A549 (cell line): ENCODE results near the gene FADS6. TPM values are rescaled to one million over a fixed set of nuclear protein-coding genes. Genes with fewer than 3 reads are reported as not detected.

Experiments used
- ATAC-seq, 2 experiments: fragments of 200-7000 bp in 1 of 2; fragments of >200 bp in 1 of 2; cut with Nextera tagmentation in 1 of 2; cut with Tn5 transposase in 1 of 2; 3 replicates each; pipeline versions ENCODE4 v1.8.0 to v1.9.1; 2018 to 2020; ENCODE audit warnings: mild to moderate bottlenecking in 1 of 2, moderate library complexity in 1 of 2
- CTCF ChIA-PET: fragments of 300-600 bp; sonication (Branson Sonifier 250); formaldehyde crosslinking; extraction: SDS; loops from one replicate; lab custom pipeline; 2021; ENCODE audit warnings: antibody characterized with exemption, inconsistent platforms; lab: Yijun Ruan, JAX
- POLR2A ChIA-PET: fragments of 350-600 bp; formaldehyde crosslinking; extraction: SDS; loops from one replicate; lab custom pipeline; 2021; ENCODE audit warnings: antibody characterized with exemption, inconsistent platforms; lab: Yijun Ruan, JAX
- DNase-seq, 2 experiments: peaks; one replicate each; pipeline versions ENCODE4 v3.0.0 to v3.0.0-alpha.2; 2011 to 2016; ENCODE audit warnings: low read depth in 1 of 2, low spot score in 1 of 2
- FAIRE-seq: peaks from 2 replicates; lab custom pipeline; 2011; peaks lifted over from hg19 to GRCh38; lab: Jason Lieb, UNC
- H3K27ac ChIP-seq, 2 experiments: fragments of >200 bp; sonication (Bioruptor Twin); formaldehyde crosslinking; 3 replicates each; pipeline ENCODE4 v1.5.1; 2016 to 2017
- H3K4me1 ChIP-seq: fragments of >200 bp; sonication (Bioruptor Twin); formaldehyde crosslinking; 3 replicates; pipeline ENCODE4 v1.6.1; 2016
- H3K4me2 ChIP-seq: fragments of >200 bp; sonication (Bioruptor Twin); formaldehyde crosslinking; 3 replicates; pipeline ENCODE4 v1.6.1; 2016
- H3K4me3 ChIP-seq: fragments of >200 bp; sonication (Bioruptor Twin); formaldehyde crosslinking; 3 replicates; pipeline ENCODE4 v1.5.1; 2016
- H3K9me3 ChIP-seq: fragments of >200 bp; sonication (Bioruptor Twin); formaldehyde crosslinking; 3 replicates; pipeline ENCODE4 v1.6.1; 2016
- ATOH8 ChIP-seq: fragments of 250-450 bp; sonication (Bioruptor Pico); IDR thresholded peaks from 2 replicates; pipeline ENCODE4 v1.5.0; 2020; ENCODE audit warnings: low read depth, mild to moderate bottlenecking, moderate library complexity
- CBX2 ChIP-seq: fragments of 200-600 bp; sonication (generic); IDR thresholded peaks from 2 replicates; pipeline ENCODE4 v1.6.1; 2016; ENCODE audit warnings: low read depth, mild to moderate bottlenecking, borderline replicate concordance
- CBX8 ChIP-seq: fragments of 200-600 bp; sonication (generic); IDR thresholded peaks from 2 replicates; pipeline ENCODE4 v1.6.1; 2016
- CEBPB ChIP-seq, 2 experiments: fragments of >200 bp in 1 of 2; sonication (Bioruptor Twin) in 1 of 2; formaldehyde crosslinking in 1 of 2; IDR thresholded peaks; 2 replicates each; pipeline ENCODE4 v1.6.1; 2012 to 2016
- CHD2 ChIP-seq: fragments of 150-350 bp; IDR thresholded peaks from 2 replicates; pipeline ENCODE4 v1.6.1; 2014; ENCODE audit warnings: low read length; ENCODE audit not compliant: partially characterized antibody
- CTCF ChIP-seq: fragments of >200 bp; sonication (Bioruptor Twin); formaldehyde crosslinking; IDR thresholded peaks from 3 replicates; pipeline ENCODE4 v1.5.1; 2016
- FOSB ChIP-seq: fragments of 250-450 bp; sonication (Bioruptor Pico); IDR thresholded peaks from 2 replicates; pipeline ENCODE4 v1.5.0; 2020; ENCODE audit warnings: mild to moderate bottlenecking, moderate library complexity
- GATA3 ChIP-seq: IDR thresholded peaks from 2 replicates; pipeline ENCODE4 v1.6.1; 2012; ENCODE audit warnings: borderline replicate concordance
- HDAC2 ChIP-seq: fragments of 200-600 bp; sonication (generic); IDR thresholded peaks from 2 replicates; pipeline ENCODE4 v1.6.1; 2016
- HOXA7 ChIP-seq: fragments of 250-450 bp; sonication (Bioruptor Pico); IDR thresholded peaks from 2 replicates; pipeline ENCODE4 v1.5.0; 2020; ENCODE audit warnings: mild to moderate bottlenecking, moderate library complexity
- HOXB5 ChIP-seq: fragments of 250-450 bp; sonication (Bioruptor Pico); IDR thresholded peaks from 2 replicates; pipeline ENCODE4 v1.5.0; 2020; ENCODE audit warnings: mild to moderate bottlenecking, moderate library complexity
- JUN ChIP-seq, 2 experiments: fragments of >200 bp; sonication (Bioruptor Twin); formaldehyde crosslinking; IDR thresholded peaks; 2 replicates in 1 of 2; 3 replicates in 1 of 2; pipeline ENCODE4 v1.6.1; 2016 to 2017
- JUNB ChIP-seq: fragments of >200 bp; sonication (Bioruptor Twin); formaldehyde crosslinking; IDR thresholded peaks from 2 replicates; pipeline ENCODE4 v1.6.1; 2016
- KDM1A ChIP-seq: fragments of 200-600 bp; sonication (generic); IDR thresholded peaks from 2 replicates; pipeline ENCODE4 v1.6.1; 2016; ENCODE audit warnings: low read depth, mild to moderate bottlenecking
- KDM5A ChIP-seq: fragments of 200-600 bp; sonication (generic); IDR thresholded peaks from 2 replicates; pipeline ENCODE4 v1.6.1; 2016; ENCODE audit warnings: antibody characterized with exemption, mild to moderate bottlenecking
- MAFK ChIP-seq: fragments of 450-650 bp; IDR thresholded peaks from 2 replicates; pipeline ENCODE4 v1.6.1; 2014; ENCODE audit not compliant: partially characterized antibody
- NFE2L2 ChIP-seq: fragments of 150-350 bp; conservative IDR thresholded peaks from 2 replicates; pipeline ENCODE4 v1.6.1; 2014; ENCODE audit warnings: low read length
- PBX3 ChIP-seq: IDR thresholded peaks from 2 replicates; pipeline ENCODE4 v1.6.1; 2012
- POLR2A ChIP-seq: IDR thresholded peaks from 2 replicates; pipeline ENCODE4 v1.6.1; 2012; ENCODE audit warnings: mild to moderate bottlenecking, low read length
- POLR2AphosphoS2 ChIP-seq: conservative IDR thresholded peaks from 2 replicates; pipeline ENCODE4 v1.6.1; 2012; ENCODE audit warnings: low read length, improper control_type of control experiment, inconsistent platforms
- RAD21 ChIP-seq, 2 experiments: fragments of >200 bp in 1 of 2; sonication (Bioruptor Twin) in 1 of 2; formaldehyde crosslinking in 1 of 2; IDR thresholded peaks in 1 of 2; conservative IDR thresholded peaks in 1 of 2; 2 replicates in 1 of 2; 3 replicates in 1 of 2; pipeline ENCODE4 v1.6.1; 2012 to 2018; ENCODE audit warnings: inconsistent platforms in 1 of 2
- RARB ChIP-seq: fragments of 250-450 bp; sonication (Bioruptor Pico); IDR thresholded peaks from 2 replicates; pipeline ENCODE4 v1.8.0; 2021; ENCODE audit warnings: mild to moderate bottlenecking, moderate library complexity
- RNF2 ChIP-seq: fragments of 200-600 bp; sonication (generic); IDR thresholded peaks from 2 replicates; pipeline ENCODE4 v1.6.1; 2016; ENCODE audit warnings: low read depth, mild to moderate bottlenecking, antibody characterized with exemption, moderate library complexity, borderline replicate concordance
- SMC3 ChIP-seq: fragments of >200 bp; sonication (Bioruptor Twin); formaldehyde crosslinking; IDR thresholded peaks from 3 replicates; pipeline ENCODE4 v1.6.1; 2018; ENCODE audit warnings: inconsistent platforms
- TFCP2L1 ChIP-seq: fragments of 250-450 bp; sonication (Bioruptor Pico); IDR thresholded peaks from 2 replicates; pipeline ENCODE4 v1.5.0; 2021; ENCODE audit warnings: mild to moderate bottlenecking
- TP53 ChIP-seq: fragments of 250-450 bp; sonication (Bioruptor Pico); IDR thresholded peaks from 2 replicates; pipeline ENCODE4 v1.5.0; 2021; ENCODE audit warnings: mild to moderate bottlenecking, moderate library complexity
- ZFP36 ChIP-seq: fragments of 450-650 bp; IDR thresholded peaks from 2 replicates; pipeline ENCODE4 v1.6.1; 2014; ENCODE audit warnings: borderline replicate concordance; ENCODE audit not compliant: partially characterized antibody
- WGBS: methylation state at CpG from one replicate; pipeline ENCODE4 v1.1.6; 2017; ENCODE audit errors: missing lambda C conversion rate; 5-methylcytosine and 5-hydroxymethylcytosine counted together
- polyA plus RNA-seq, 4 experiments: library from polyadenylated mRNA; depleted of rRNA in 3 of 4; stranded (reverse); fragments of >200 nt; fragmentation: RNase III in 1 of 4; extraction: RNeasy Plus Mini Kit Qiagen cat#74134 plus additional on column Dnase treatment in 1 of 4; gene quantifications; 2 replicates in 3 of 4; 3 replicates in 1 of 4; pipeline ENCODE4 v1.2.3, GENCODE V29; 2011 to 2017
- TF ChIP-seq, protein P1 (sequence below): fragments of >200 bp; sonication (Bioruptor Twin); formaldehyde crosslinking; IDR thresholded peaks from 3 replicates; pipeline ENCODE4 v1.6.1; 2016
- TF ChIP-seq, protein P2 (sequence below): fragments of 250-450 bp; sonication (Bioruptor Pico); IDR thresholded peaks from 2 replicates; pipeline ENCODE4 v1.5.0; 2021; ENCODE audit warnings: mild to moderate bottlenecking, moderate library complexity, borderline replicate concordance
- TF ChIP-seq, protein P3 (sequence below): fragments of >200 bp; sonication (Bioruptor Twin); formaldehyde crosslinking; IDR thresholded peaks from 2 replicates; pipeline ENCODE4 v1.6.1; 2016

FADS6 gene
- polyA plus RNA-seq, 2 of the 4 experiments (the other 2 are of a cell fraction): 0.04 TPM; not detected in 1

GRCh38 chr17:74921026-74921681, 27.7 kb upstream of the FADS6 start:
- H3K4me1 ChIP-seq: peaks cover 19% of the 10 kb centered on the region; the same call in 2 of the 3 replicates
- ChIA-PET POLR2A (interaction anchor here (1.4 kb wide), 1 partner anchor 48 kb away, joined by 9 read pairs; the partner anchor contains the start of gene FDXR), CTCF (interaction anchor here (0.6 to 42.0 kb wide), 16 partner anchors 11 to 193 kb away, joined by 3 to 1448 read pairs (median 3); partner anchors contain the start of genes HID1 and OTOP3)
- TF ChIP-seq JUN (IDR thresholded peaks at IDR 0.05): no peak
- TF ChIP-seq, protein P1, sequence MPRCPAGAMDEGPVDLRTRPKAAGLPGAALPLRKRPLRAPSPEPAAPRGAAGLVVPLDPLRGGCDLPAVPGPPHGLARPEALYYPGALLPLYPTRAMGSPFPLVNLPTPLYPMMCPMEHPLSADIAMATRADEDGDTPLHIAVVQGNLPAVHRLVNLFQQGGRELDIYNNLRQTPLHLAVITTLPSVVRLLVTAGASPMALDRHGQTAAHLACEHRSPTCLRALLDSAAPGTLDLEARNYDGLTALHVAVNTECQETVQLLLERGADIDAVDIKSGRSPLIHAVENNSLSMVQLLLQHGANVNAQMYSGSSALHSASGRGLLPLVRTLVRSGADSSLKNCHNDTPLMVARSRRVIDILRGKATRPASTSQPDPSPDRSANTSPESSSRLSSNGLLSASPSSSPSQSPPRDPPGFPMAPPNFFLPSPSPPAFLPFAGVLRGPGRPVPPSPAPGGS: no peak
- TF ChIP-seq ZFP36: no peak
- TF ChIP-seq CHD2: no peak
- TF ChIP-seq ATOH8: no peak
- TF ChIP-seq, protein P2, sequence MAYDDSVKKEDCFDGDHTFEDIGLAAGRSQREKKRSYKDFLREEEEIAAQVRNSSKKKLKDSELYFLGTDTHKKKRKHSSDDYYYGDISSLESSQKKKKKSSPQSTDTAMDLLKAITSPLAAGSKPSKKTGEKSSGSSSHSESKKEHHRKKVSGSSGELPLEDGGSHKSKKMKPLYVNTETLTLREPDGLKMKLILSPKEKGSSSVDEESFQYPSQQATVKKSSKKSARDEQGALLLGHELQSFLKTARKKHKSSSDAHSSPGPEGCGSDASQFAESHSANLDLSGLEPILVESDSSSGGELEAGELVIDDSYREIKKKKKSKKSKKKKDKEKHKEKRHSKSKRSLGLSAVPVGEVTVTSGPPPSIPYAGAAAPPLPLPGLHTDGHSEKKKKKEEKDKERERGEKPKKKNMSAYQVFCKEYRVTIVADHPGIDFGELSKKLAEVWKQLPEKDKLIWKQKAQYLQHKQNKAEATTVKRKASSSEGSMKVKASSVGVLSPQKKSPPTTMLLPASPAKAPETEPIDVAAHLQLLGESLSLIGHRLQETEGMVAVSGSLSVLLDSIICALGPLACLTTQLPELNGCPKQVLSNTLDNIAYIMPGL (CRISPR knock-in tag): no peak
- TF ChIP-seq RNF2: no peak
- no peak for TF ChIP-seq FOSB (CRISPR knock-in tag)
- TF ChIP-seq CEBPB (IDR thresholded peaks at IDR 0.05): no peak
- TF ChIP-seq HDAC2: no peak
- TF ChIP-seq RAD21 (conservative IDR thresholded peaks at IDR 0.05 in 1 of 2, IDR thresholded peaks at IDR 0.05 in 1 of 2): no peak
- no peak for TF ChIP-seq CBX2
- no peak for TF ChIP-seq NFE2L2
- no peak for TF ChIP-seq POLR2AphosphoS2
- TF ChIP-seq CTCF: no peak
- TF ChIP-seq MAFK: no peak
- no peak for TF ChIP-seq HOXA7 (CRISPR knock-in tag)
- no peak for TF ChIP-seq KDM1A
- no peak for TF ChIP-seq CBX8
- H3K4me2 ChIP-seq: no peak overlapping the region
- FAIRE-seq (no peak), DNase-seq (no peak), ATAC-seq (0 out of 6 replicates have a peak, but pooled peaks have one; percentile 0 to 2)
- 77% methylated on average over 19 of the region's 19 CpGs for WGBS
- H3K27ac ChIP-seq: no peak overlapping the region
- H3K9me3 ChIP-seq: no peaks in the 10 kb centered on the region
- H3K4me3 ChIP-seq: no peak overlapping the region

GRCh38 chr17:74920642-74921025, 27.2 kb upstream of the FADS6 start:
- no peak for DNase-seq
- H3K9me3 ChIP-seq: no peaks in the 10 kb centered on the region
- ChIA-PET CTCF (interaction anchor here (0.9 to 42.0 kb wide), 15 partner anchors 10 to 308 kb away, joined by 3 to 1448 read pairs (median 4); partner anchors contain the start of genes HID1 and OTOP3), POLR2A (interaction anchor here (1.4 kb wide), 1 partner anchor 47 kb away, joined by 9 read pairs; the partner anchor contains the start of gene FDXR)
- no peak overlapping the region for H3K27ac ChIP-seq
- WGBS: 70% methylated on average over 4 of the region's 6 CpGs
- ATAC-seq: peak; percentile 0 to 2; a peak in 3 of 6 replicates
- H3K4me3 ChIP-seq: no peak overlapping the region
- FAIRE-seq: no peak
- H3K4me2 ChIP-seq: no peak overlapping the region
- TF ChIP-seq HDAC2: no peak
- TF ChIP-seq MAFK: no peak
- no peak for TF ChIP-seq POLR2A
- TF ChIP-seq JUNB: no peak
- TF ChIP-seq SMC3: no peak
- TF ChIP-seq GATA3: no peak
- TF ChIP-seq NFE2L2: no peak
- no peak for TF ChIP-seq CBX8
- TF ChIP-seq RNF2: no peak
- no peak for TF ChIP-seq HOXB5 (CRISPR knock-in tag)
- TF ChIP-seq CHD2: no peak
- no peak for TF ChIP-seq RARB (CRISPR knock-in tag)
- no peak for TF ChIP-seq PBX3
- TF ChIP-seq, protein P3, sequence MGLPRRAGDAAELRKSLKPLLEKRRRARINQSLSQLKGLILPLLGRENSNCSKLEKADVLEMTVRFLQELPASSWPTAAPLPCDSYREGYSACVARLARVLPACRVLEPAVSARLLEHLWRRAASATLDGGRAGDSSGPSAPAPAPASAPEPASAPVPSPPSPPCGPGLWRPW: no peak
- TF ChIP-seq TFCP2L1 (CRISPR knock-in tag): no peak
- TF ChIP-seq POLR2AphosphoS2: no peak
- TF ChIP-seq TP53 (CRISPR knock-in tag): no peak
- TF ChIP-seq KDM5A: no peak
- TF ChIP-seq CEBPB (IDR thresholded peaks at IDR 0.05): no peak
- no peak for TF ChIP-seq RAD21 (conservative IDR thresholded peaks at IDR 0.05 in 1 of 2, IDR thresholded peaks at IDR 0.05 in 1 of 2)
- H3K4me1 ChIP-seq: peaks cover 19% of the 10 kb centered on the region; the same call in 2 of the 3 replicates
